ENCODE results near the gene PPP1R26.

The PPP1R26 gene

GRCh38 chr9:135461936-135462335 lies 17.6 kb upstream of the PPP1R26 start:
- DNase-seq (ENCODE audit: low read depth) = no peak

- no peak for DNase-seq (ENCODE audit: low read depth)
Observed at GRCh38 chr9:135463140-135463539, 16.4 kb upstream of the PPP1R26 start.

- no peak for DNase-seq (ENCODE audit: low read depth)
Observed at GRCh38 chr9:135464181-135464580, 15.4 kb upstream of the PPP1R26 start.

- DNase-seq (ENCODE audit: low read depth) = peak; percentile 23
Observed at GRCh38 chr9:135468854-135469521, 10.6 kb upstream of the PPP1R26 start.

DNA sequence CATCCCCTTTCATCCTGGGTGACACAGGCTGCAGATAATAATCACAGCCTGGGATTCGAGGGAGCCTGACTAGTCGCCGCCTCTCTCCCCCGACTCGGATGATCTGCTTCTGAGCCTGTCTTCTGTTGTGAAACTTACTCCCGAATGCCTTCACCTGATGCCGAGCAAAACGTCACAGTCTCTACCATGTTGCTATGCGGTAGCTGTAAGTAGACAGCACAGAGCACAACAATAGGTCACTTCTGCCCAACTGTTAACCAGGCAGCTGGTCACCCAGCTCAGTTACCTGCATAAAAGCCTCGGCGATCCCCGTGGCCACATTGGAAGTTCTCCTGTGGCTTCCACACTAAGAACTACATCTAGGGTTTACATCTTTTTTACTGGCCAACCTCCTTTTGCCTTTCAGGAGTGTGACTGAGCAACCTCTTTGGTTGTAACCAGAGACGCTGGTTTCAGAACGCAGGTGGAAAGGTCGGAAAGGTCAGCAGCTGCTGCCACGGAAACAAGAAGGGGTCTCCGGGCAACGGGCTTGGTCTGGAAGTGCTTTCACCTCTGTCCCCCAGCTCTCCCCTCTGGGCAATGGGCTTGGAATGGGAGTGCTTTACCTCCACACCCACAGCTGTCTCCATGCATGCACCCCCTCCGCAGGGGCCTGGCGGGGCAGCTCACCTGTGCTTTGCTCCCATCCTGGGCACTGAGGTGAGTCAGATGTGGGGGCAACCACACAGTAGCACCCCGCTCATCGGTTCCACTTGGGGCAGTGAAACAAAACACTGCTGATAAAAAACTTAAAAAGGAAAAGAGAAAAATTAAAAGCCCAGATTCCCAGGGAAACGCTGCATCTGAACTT lies 7.6 kb upstream of the PPP1R26 start:
- no peak for DNase-seq (ENCODE audit: low read depth)

GRCh38 chr9:135473972-135474543 lies 5.5 kb upstream of the PPP1R26 start:
- no peak for DNase-seq (ENCODE audit: low read depth)

GRCh38 chr9:135474915-135475314 lies 4.7 kb upstream of the PPP1R26 start:
- no peak for DNase-seq (ENCODE audit: low read depth)

DNA sequence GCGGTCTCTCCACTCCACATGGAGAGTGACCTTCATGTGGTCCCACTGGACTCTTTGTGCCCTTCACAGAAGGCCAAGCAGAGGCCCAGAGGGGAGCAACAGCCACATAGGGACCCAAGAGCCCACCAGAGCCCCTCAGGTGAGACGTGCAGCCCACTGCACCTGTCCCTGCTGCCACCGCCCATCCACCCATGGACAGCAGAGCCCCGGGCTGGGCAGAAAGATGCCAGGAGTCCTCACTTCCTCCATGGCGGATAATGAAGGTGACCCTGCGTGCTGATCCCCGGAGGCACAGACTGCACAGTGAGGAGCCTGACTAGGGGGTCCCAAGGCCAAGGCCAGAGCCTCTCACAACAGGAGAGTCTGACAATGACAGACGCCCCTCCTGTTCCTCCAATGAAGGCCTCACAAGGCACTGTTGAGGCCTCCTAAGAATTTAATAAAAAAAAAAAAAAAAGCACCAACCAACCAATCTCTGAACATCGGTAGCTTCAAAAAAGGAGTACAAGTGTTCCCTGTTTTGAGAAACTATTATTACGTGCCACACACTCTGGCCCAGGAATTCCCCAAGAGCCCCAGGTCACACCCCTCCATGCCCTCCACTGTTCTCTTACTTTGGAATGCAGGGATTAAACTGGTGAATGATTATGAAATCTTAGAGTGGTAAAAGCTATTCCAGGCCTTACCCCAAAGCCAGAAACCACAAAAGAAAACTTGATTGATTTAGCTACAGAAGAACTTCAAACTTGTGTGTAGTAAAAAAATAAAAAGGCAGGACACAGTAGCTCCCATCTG lies 2.8 kb upstream of the PPP1R26 start:
- DNase-seq (ENCODE audit: low read depth) = no peak

GRCh38 chr9:135478191-135478590 lies 1.4 kb upstream of the PPP1R26 start:
- no peak for DNase-seq (ENCODE audit: low read depth)

- no peak for DNase-seq (ENCODE audit: low read depth)
Observed at GRCh38 chr9:135478829-135479468, 633 bp upstream of the PPP1R26 start.

DNA sequence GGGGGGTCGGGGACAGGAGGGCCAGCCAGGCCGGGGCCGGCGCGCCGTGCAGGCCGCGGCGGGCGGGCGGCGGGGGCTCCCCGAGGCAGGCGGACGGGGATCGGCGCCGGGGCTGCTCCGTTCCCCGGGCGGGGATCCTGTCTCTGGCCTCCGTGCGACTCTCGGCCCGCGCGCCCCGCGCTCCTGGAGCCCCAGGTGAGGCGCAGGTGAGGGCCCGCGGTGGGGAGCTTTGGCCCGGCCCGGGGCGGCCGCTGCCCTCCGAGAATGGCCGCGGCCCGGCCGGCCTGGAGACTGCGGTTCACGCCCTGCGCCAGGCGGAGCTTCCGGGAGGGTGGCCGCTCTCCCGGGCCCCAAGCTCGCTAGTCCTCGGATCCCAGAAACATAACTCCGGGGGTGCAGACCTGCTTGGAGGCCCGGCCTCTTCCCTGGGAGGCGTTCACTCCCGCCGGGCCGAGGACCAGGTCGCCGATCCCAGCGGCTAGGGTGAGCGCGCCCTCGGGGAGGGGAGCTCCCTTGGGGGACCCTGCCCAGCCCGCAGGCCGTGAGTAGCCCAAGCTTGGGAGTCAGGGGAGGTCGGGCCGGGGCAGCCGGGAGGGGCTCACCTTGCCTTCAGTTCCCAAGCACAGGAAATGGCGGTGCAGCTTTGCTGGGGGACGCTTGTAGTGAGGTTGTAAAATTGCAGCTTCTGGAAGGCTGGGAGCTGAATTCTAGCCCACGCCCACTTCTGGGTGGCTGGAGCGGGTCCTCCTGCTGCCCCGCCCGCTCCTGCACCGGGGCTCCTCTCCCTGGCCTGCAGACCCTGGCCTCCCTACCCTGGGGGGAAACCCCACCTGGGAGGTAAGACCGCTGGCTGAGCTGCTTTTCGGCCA lies 723 bp downstream of the PPP1R26 start:
- DNase-seq (ENCODE audit: low read depth) = no peak

DNA sequence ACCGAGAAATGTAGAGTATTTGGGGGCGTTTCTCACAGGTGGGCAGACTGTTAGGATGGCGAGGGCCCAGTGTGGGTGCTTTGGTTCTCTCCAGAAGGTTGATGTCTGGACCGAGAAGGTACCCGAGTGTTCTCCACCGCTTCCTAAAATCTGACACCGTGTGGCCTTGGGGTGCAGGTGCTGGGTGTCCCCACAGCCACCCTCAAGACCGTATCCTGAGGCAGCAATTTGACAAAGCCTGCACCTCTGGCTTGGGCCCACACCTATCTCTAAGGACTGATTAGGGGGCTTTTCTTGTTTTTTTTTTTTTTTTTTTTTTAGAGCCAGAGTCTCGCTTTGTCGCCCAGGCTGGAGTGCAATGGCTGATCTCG lies 1.3 kb downstream of the PPP1R26 start:
- no peak for DNase-seq (ENCODE audit: low read depth)

GRCh38 chr9:135482015-135482754 lies 2.6 kb downstream of the PPP1R26 start:
- no peak for DNase-seq (ENCODE audit: low read depth)

- DNase-seq (ENCODE audit: low read depth) = no peak
Observed at GRCh38 chr9:135484460-135485277, 5.1 kb downstream of the PPP1R26 start.

DNA sequence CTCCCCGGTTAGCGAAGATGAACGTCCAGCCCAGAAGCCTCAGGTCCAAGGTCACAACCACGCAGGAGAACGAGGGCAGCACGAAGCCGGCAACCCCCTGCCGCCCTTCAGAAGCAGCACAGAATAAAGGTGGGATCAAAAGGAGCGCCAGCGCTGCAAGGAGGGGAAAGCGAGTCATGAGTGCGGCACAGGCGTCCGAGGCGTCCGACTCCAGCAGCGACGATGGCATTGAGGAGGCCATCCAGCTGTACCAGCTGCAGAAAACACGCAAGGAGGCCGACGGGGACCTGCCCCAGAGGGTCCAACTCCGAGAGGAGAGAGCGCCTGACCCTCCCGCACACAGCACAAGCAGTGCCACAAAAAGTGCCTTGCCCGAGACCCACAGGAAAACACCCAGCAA lies 5.8 kb downstream of the PPP1R26 start:
- no peak for DNase-seq (ENCODE audit: low read depth)

DNA sequence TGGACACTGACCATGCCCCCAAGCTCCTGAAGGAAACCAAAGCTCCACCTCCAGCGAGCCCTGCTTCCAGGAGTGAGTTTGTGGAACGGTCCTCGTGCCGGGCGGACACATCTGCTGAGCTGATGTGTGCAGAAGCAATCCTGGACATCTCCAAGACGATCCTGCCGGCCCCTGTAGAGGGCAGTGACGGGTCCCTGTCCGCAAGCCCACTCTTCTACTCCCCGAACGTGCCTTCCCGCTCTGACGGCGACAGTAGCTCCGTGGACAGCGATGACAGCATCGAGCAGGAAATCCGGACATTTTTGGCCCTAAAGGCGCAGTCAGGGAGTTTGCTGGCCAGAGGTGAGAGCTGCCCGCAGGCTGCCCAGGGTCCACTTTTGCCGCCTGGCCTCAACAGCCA lies 6.2 kb downstream of the PPP1R26 start:
- DNase-seq (ENCODE audit: low read depth) = no peak

GRCh38 chr9:135486267-135487065 lies 6.9 kb downstream of the PPP1R26 start:
- no peak for DNase-seq (ENCODE audit: low read depth)

DNA sequence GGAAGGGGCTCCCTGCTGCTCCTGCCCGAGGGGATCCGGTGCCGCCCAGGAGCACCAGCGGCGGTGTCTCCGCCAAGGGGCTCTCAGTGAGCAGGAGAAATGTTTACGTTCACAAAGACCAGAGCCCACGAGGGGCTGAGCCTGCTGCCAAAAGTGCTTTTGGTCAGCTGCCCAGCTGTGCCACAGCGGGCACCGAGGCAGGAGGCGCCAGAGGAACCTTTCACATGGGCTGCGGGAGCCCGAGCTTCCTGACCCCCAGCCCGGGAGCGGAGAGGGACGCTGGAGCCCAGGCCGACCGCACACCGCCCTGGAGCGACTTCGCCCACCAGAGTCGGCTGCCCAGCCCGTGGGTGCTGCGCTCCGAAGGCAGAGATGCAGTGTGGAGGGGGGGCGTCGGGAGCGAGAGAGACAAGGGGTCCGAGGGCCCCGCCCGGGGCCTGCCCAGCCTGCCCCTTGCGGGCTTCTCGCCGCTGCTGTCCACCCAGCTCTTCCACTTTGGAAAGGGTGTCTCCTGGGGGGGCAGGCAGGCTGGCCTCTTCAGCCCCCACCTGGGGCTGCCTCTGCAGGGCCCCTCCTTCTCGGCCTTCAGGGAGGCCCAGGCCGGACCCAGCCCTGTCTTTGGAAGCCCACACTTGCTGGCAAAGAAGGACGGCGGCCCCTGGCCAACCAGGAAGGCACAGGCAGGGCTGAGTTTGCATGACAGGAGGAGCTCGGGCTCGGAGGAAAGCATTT lies 7.9 kb downstream of the PPP1R26 start:
- no peak for DNase-seq (ENCODE audit: low read depth)

Measured in stimulated activated CD8-positive, alpha-beta memory T cell treated with anti-CD3 and anti-CD28 coated beads, Interleukin-4, amount 100 ng/mL, for 24 hours (primary cell).